Measurements from ENCODE around the gene GNL2. TPM values are rescaled to one million over a fixed set of nuclear protein-coding genes. Genes with fewer than 3 reads are reported as not detected.

The GNL2 gene
- total and polyA plus RNA-seq, 9 of the 15 experiments (the other 6 are each of a cell fraction or from before 2014, with no cell fraction given), result 156 to 371 (median 263) TPM

DNA sequence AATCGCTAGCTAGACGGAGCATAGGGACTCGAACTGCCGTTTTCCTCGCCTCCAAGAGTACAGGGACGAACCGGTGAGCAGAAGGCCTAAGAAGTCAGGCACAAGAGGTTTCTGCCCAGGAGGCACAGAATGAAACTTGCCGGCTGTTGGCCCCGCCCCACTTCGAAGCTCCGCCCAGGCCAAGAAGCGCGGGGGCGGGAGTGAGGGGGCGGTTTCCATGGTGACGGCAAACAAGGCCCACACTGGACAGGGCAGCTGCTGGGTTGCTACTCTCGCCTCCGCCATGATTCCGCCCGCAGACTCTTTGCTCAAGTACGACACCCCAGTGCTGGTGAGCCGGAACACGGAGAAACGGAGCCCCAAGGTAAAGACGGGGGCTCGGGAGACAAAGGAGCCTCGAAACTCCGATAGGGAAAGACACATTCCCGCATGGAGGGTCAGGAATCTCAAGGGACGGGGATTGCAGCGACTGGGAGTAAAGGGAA lies 39.0 kb downstream of the GNL2 start, which contains the start of gene DNALI1 (continued):
- TF ChIP-seq, protein P1, sequence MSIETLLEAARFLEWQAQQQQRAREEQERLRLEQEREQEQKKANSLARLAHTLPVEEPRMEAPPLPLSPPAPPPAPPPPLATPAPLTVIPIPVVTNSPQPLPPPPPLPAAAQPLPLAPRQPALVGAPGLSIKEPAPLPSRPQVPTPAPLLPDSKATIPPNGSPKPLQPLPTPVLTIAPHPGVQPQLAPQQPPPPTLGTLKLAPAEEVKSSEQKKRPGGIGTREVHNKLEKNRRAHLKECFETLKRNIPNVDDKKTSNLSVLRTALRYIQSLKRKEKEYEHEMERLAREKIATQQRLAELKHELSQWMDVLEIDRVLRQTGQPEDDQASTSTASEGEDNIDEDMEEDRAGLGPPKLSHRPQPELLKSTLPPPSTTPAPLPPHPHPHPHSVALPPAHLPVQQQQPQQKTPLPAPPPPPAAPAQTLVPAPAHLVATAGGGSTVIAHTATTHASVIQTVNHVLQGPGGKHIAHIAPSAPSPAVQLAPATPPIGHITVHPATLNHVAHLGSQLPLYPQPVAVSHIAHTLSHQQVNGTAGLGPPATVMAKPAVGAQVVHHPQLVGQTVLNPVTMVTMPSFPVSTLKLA (conservative IDR thresholded peaks at IDR 0.05), result 0 out of 4 replicates have a peak, but pooled peaks of 1 of the 2 experiments have one; percentile 13
- TF ChIP-seq TCF3 (CRISPR knock-in tag; IDR thresholded peaks at IDR 0.05) (0 out of 2 replicates have a peak, but pooled peaks have one; percentile 4), SETDB1 (IDR thresholded peaks at IDR 0.05; ENCODE audit: low read length) (no peak), HDAC1 (IDR thresholded peaks at IDR 0.05) (no peak), RBFOX2 (IDR thresholded peaks at IDR 0.05; ENCODE audit: low read depth, low read length) (peak; percentile 40; the same call in 1 of the 2 replicates), CBFB (CRISPR knock-in tag; IDR thresholded peaks at IDR 0.05) (no peak), NONO (IDR thresholded peaks at IDR 0.05; ENCODE audit: low read depth in 2 of 2, low read length in 1 of 2) (no peak), POLR2A (conservative IDR thresholded peaks at IDR 0.05) (peak; percentile 68), TBL1XR1 (IDR thresholded peaks at IDR 0.05; ENCODE audit: low read length in 2 of 2) (no peak), ZNF165 (CRISPR knock-in tag; IDR thresholded peaks at IDR 0.05; ENCODE audit: borderline replicate concordance) (no peak), CSDE1 (IDR thresholded peaks at IDR 0.05) (peak in 1 of 2 experiments; percentile 93; a peak in 2 of 4 replicates), MAFF (IDR thresholded peaks at IDR 0.05; ENCODE audit: low read length) (no peak), SMARCA4 (IDR thresholded peaks at IDR 0.05) (no peak), SUPT5H (IDR thresholded peaks at IDR 0.05) (peak; percentile 48; the same call in 1 of the 2 replicates), TBP (optimal IDR thresholded peaks at IDR 0.05; ENCODE audit: low read depth, low read length) (peak; percentile 68), FOXM1 (IDR thresholded peaks at IDR 0.05; ENCODE audit: low read depth) (no peak), FOXM1 (CRISPR knock-in tag; IDR thresholded peaks at IDR 0.05; ENCODE audit: low read depth) (no peak), STAT5A (IDR thresholded peaks at IDR 0.05; ENCODE audit: borderline replicate concordance, low read length) (no peak), DNMT1 (IDR thresholded peaks at IDR 0.05) (no peak), YY1 (IDR thresholded peaks at IDR 0.05; ENCODE audit: borderline replicate concordance in 1 of 3, control insufficient read depth in 1 of 3, extremely low read depth in 1 of 3, insufficient read depth in 3 of 3, insufficient read length in 1 of 3, insufficient replicate concordance in 2 of 3, low read depth in 1 of 3, low read length in 2 of 3) (peak in 1 of 3 experiments; percentile 82), ZNF586 (CRISPR knock-in tag; conservative IDR thresholded peaks at IDR 0.05) (no peak)
- TF ChIP-seq, protein P2, sequence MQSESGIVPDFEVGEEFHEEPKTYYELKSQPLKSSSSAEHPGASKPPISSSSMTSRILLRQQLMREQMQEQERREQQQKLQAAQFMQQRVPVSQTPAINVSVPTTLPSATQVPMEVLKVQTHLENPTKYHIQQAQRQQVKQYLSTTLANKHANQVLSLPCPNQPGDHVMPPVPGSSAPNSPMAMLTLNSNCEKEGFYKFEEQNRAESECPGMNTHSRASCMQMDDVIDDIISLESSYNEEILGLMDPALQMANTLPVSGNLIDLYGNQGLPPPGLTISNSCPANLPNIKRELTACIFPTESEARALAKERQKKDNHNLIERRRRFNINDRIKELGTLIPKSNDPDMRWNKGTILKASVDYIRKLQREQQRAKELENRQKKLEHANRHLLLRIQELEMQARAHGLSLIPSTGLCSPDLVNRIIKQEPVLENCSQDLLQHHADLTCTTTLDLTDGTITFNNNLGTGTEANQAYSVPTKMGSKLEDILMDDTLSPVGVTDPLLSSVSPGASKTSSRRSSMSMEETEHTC (IDR thresholded peaks at IDR 0.05), result no peak
- TF ChIP-seq, protein P3, sequence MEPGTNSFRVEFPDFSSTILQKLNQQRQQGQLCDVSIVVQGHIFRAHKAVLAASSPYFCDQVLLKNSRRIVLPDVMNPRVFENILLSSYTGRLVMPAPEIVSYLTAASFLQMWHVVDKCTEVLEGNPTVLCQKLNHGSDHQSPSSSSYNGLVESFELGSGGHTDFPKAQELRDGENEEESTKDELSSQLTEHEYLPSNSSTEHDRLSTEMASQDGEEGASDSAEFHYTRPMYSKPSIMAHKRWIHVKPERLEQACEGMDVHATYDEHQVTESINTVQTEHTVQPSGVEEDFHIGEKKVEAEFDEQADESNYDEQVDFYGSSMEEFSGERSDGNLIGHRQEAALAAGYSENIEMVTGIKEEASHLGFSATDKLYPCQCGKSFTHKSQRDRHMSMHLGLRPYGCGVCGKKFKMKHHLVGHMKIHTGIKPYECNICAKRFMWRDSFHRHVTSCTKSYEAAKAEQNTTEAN (CRISPR knock-in tag; IDR thresholded peaks at IDR 0.05), result no peak
- TF ChIP-seq, protein P4, sequence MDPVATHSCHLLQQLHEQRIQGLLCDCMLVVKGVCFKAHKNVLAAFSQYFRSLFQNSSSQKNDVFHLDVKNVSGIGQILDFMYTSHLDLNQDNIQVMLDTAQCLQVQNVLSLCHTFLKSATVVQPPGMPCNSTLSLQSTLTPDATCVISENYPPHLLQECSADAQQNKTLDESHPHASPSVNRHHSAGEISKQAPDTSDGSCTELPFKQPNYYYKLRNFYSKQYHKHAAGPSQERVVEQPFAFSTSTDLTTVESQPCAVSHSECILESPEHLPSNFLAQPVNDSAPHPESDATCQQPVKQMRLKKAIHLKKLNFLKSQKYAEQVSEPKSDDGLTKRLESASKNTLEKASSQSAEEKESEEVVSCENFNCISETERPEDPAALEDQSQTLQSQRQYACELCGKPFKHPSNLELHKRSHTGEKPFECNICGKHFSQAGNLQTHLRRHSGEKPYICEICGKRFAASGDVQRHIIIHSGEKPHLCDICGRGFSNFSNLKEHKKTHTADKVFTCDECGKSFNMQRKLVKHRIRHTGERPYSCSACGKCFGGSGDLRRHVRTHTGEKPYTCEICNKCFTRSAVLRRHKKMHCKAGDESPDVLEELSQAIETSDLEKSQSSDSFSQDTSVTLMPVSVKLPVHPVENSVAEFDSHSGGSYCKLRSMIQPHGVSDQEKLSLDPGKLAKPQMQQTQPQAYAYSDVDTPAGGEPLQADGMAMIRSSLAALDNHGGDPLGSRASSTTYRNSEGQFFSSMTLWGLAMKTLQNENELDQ (CRISPR knock-in tag; IDR thresholded peaks at IDR 0.05; ENCODE audit: borderline replicate concordance), result no peak
